Stimulated activated CD8-positive, alpha-beta memory T cell treated with anti-CD3 and anti-CD28 coated beads, Interleukin-12 subunit alpha, Interleukin-12 subunit beta, amount 100 ng/mL, for 24 hours (primary cell): ENCODE measurements around the gene PEPD.

Source experiments
- DNase-seq: peaks from one replicate; pipeline ENCODE4 v3.0.0-alpha.2; 2020; ENCODE audit errors: extremely low read depth

PEPD gene

GRCh38 chr19:33440241-33440640, 81.3 kb downstream of the PEPD start:
- DNase-seq, result no peak

- no peak for DNase-seq
Measured at GRCh38 chr19:33438987-33439781, 82.4 kb downstream of the PEPD start.

GRCh38 chr19:33437821-33438671, 83.5 kb downstream of the PEPD start:
- DNase-seq, result no peak

GRCh38 chr19:33437393-33437820, 84.2 kb downstream of the PEPD start:
- no peak for DNase-seq

GRCh38 chr19:33436360-33437345, 84.9 kb downstream of the PEPD start:
- no peak for DNase-seq

GRCh38 chr19:33435706-33436359, 85.8 kb downstream of the PEPD start:
- DNase-seq, result no peak

DNA sequence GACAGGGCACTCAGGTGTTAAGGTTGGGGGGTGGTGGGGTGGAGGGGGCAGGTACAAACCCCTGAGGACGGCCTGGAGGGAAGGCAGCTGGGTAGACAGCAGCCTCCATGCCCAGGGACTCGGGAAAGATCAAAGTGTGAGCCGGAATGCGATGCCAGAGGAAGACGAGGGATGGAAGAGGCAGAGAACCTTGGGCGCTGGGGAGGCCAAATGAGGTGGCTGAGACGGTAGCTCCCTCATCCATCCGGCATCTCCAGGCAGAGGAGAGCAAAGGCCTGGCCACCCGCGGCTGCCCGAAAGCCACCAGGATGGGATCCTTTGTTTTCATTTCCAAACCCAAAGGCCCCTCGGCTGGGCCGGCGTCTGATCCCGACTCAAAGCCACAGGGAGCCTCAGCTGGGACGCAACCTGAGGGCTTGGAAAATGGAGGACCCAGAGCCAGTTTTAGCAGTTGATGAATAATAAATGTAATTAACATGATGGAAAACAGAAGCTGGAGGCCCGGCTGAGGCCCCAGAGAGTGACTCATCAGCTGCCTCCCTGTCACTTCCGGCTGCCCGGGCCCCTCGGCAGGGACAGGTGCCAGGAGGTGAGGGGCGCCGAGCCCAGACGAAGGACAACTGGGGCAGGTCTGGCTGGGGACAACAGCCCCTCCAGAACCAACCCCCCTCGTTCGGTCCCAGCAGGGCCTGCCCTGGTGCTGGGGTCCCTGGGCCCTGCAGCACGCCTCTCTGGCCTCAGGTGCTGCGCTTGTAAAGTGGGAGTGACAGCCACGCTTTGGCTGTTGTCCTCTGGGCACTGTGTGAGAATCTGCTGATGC, 86.5 kb downstream of the PEPD start:
- DNase-seq, result no peak

DNA sequence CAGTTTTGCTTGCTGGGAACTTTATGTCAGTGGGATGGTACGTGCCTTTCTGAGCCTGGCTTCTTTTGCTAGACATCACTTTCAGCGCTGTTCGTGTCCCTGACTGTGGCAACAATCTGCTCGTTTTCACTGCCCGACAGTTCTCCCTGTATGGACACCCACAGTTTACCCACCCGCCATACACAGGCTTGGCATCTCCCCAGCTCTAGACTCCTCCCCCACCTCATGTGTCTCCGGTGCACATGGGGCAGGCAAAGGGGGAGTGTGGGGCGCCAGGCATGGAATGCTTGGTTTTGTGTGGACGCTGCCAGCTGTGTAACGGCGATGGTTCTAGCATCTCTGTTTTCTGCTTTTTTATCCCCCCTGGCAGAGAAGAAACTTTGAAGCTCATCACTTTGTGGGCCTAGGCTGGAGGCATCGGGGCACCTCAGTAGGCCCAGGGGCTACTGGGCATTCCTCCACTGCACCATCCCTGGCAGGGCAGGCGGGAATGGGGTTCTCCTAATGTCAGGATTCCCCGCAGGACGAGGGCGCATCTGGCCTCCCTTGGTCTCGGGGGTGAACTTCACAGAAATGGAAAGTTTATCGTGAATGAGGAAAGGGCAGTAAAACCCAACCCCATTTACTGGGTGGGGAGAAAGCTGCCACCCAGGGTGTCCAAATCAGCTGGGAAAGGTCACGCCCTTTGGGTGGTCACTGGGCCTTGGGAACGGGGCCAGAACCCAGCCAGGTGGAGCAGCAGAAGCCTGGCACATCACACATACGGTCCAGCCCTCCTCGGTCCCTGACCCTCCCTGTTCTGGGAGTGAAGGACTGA, 87.3 kb downstream of the PEPD start:
- no peak for DNase-seq

- DNase-seq, result no peak
Measured at GRCh38 chr19:33432446-33433170, 89.0 kb downstream of the PEPD start.

- DNase-seq, result no peak
Measured at GRCh38 chr19:33432015-33432414, 89.6 kb downstream of the PEPD start.

- no peak for DNase-seq
Measured at GRCh38 chr19:33430674-33431277, 90.8 kb downstream of the PEPD start.

GRCh38 chr19:33429891-33430673, 91.5 kb downstream of the PEPD start:
- DNase-seq, result no peak

DNA sequence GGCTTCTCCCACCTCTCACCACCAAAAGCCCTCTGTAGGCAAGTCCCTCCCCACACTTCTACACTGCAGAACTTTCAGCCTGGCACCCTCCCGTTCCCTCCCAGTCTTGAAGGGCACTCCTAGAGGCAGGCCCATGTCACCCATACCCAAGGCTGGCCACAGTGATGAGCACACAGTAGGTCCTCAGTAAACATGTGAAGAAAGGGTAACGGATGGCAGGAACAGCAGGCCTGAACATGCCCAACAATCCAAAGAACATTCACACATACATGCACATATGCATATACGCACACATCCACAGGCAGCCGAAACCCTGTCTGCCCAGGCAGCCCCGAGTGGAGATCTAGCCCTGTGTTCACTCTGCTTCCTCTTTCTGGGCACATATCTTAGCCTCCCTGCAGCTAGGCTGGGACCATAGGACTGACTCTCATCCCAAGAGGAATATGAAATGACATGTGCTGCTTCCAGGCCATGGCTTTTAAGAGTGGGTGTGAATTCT, 92.9 kb downstream of the PEPD start:
- DNase-seq, result no peak

DNA sequence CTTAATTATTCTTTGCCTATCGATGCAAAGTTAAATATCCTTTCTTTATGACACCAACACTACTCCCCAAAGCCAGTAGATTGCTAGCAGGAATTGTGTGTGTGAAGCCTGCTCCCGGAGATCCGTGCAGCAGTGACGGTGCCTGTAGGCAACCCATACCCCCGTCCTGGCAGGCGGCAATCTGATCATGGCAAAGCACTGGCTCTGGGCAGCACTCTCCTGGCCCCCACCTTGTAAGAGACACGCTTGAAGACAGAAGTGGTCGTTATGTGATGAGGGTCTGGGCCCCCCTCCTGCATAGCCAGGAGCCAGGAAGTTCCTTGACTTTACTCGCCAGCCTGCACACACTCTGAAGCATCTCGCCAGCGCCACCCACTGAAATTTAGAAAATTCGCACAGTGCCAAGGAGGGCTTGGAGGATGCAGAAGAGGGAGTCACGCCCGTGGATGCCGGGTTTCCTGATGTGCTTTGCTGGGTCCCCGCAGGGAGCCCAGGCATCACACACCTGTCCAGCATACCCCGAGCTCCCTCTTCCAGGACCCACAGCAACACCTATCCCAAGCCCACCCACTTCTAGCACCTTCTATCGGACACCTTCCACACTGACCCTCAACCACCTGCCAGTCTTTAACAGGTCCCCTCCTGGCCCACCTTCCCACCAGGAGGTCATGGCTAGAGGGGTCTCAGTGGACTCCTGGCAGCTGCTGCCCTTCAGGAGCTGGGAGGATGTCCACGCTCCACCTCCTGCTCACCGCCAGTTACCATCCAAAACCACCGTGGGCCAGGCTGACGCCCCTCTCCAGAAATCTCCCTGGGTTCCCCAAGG, 93.6 kb downstream of the PEPD start:
- DNase-seq, result no peak

DNA sequence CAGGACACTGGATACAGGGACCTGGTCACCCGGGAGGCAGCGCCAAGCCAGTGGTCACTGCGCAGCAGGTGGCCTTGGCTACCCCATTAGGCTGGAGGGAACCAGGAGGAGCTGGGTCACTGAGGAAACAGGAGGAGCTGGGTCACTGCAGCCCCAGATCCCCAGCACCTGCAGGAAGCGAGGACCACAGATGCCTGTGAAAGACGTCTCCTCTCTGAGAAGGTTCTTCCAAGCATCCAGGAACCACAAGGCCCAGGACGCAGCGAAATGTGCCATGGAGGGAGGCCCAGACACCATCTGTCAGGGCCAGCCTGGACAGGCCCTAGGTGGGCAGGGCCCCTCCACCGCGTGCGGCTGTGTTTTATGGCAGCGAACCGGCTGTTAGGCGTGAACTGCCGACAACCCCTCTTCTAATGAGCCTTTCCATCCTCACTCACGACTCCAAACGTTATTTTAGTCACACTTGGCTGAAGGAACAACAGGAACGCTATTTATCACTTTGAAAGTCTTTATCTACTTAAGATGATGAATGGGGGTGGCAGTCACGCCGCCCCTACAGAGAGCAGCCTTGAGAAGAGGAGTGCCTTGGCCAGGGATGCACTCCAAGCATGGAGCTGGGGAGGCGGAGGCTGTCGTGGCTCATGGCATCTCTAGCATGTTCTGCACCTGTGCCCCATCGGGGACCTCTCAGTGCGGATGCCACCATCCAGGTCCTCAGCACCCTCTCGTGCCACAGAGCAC, 94.8 kb downstream of the PEPD start:
- no peak for DNase-seq

DNA sequence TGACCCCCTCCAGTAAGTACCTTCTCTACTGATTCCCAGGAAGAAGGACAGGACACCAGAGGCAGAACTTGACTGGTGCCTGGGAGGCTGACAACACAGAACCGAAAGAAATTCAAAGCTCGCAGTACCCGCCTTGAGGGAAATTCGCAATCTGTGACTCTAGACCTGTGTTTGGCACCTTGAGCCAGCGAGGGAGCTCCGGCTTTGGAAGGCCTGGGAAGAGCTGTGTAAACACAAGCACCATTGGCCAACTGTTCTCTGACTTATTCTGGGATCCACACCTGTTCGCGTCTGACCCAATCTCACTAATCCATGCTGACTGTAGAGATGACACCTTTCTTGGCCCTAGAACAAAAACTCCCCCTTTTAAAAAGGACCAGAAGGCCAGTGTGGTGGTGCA, 97.4 kb downstream of the PEPD start:
- no peak for DNase-seq
